ENCODE data around the gene PARP1. TPM values are rescaled to one million over a fixed set of nuclear protein-coding genes. Genes with fewer than 3 reads are reported as not detected.

The PARP1 gene
- total RNA-seq, 2 experiments from 2014 or later: 532 to 594 TPM

- H3K4me2 ChIP-seq (ENCODE audit: low read length): peak overlapping the region; percentile 84
- peak overlapping the region; percentile 98 for H3K27ac ChIP-seq (ENCODE audit: low read depth, low read length, poor library complexity, severe bottlenecking)
- no peaks in the 10 kb centered on the region for H3K36me3 ChIP-seq (ENCODE audit: insufficient read depth, low read length)
- H3K4me1 ChIP-seq (ENCODE audit: insufficient read depth, low read length, poor library complexity, severe bottlenecking): peaks cover 89% of the 10 kb centered on the region
- H4K20me1 ChIP-seq (ENCODE audit: insufficient read depth, low read length): no peaks in the 10 kb centered on the region
- peak overlapping the region; percentile 25 for H3K4me3 ChIP-seq (ENCODE audit: low read depth, low read length, poor library complexity, severe bottlenecking)
- ChIA-PET POLR2A (interaction anchor here (0.6 to 2.3 kb wide), 5 partner anchors 16 to 223 kb away, joined by 4 to 11 read pairs (median 4); partner anchors contain the start of gene LIN9), CTCF (ENCODE audit: unreplicated experiment) (no interaction called here)
- TF ChIP-seq EZH2phosphoT487 (IDR thresholded peaks at IDR 0.05; ENCODE audit: borderline replicate concordance, low read depth, low read length): no peak
- no peak for TF ChIP-seq CTCF (conservative IDR thresholded peaks at IDR 0.05; ENCODE audit: low read length)
- intact Hi-C loops (cut with micrococcal nuclease; ENCODE audit: unreplicated experiment): loop anchor here (1.0 kb wide), 3 partner anchors 21 to 221 kb away; no protein-coding TSS in a partner anchor
- H2AFZ ChIP-seq (ENCODE audit: low read length): peak overlapping the region; percentile 65; the same call in 1 of the 2 replicates
- DNase-seq (ENCODE audit: low spot score): peak; percentile 82
- H3K79me2 ChIP-seq (ENCODE audit: insufficient read depth, low read depth, low read length): no peaks in the 10 kb centered on the region
- peaks cover 5% of the 10 kb centered on the region; the same call in 1 of the 2 replicates for H3K9me3 ChIP-seq (ENCODE audit: low read length)
- no peaks in the 10 kb centered on the region for H3K9me2 ChIP-seq (ENCODE audit: insufficient read depth, low read length)
- no TSS peak for BruUV-seq (replicated peaks)
Observed at GRCh38 chr1:226349081-226349480, 58.8 kb downstream of the PARP1 start.

GRCh38 chr1:226344441-226345259, 63.2 kb downstream of the PARP1 start:
- BruUV-seq (replicated peaks): no TSS peak
- H3K4me2 ChIP-seq (ENCODE audit: low read length): no peak overlapping the region

More at GRCh38 chr1:226344441-226345259, 63.2 kb downstream of the PARP1 start:
- ChIA-PET POLR2A (interaction anchor here (0.7 to 1.1 kb wide), 4 partner anchors 9 to 69 kb away, joined by 3 to 8 read pairs (median 3); no protein-coding TSS in a partner anchor), CTCF (ENCODE audit: unreplicated experiment) (interaction anchor here (1.0 kb wide), 1 partner anchor 219 kb away, joined by 5 read pairs; no protein-coding TSS in a partner anchor)
- intact Hi-C loops (cut with micrococcal nuclease; ENCODE audit: unreplicated experiment): no loop called here
- Histone ChIP-seq H3K36me3 (ENCODE audit: insufficient read depth, low read length) (peaks cover 7% of the 10 kb centered on the region; the same call in 1 of the 2 replicates), H3K9me2 (ENCODE audit: insufficient read depth, low read length) (no peaks in the 10 kb centered on the region), H2AFZ (ENCODE audit: low read length) (peak overlapping the region; percentile 68; the same call in 1 of the 2 replicates), H3K4me3 (ENCODE audit: low read depth, low read length, poor library complexity, severe bottlenecking) (no peak overlapping the region), H4K20me1 (ENCODE audit: insufficient read depth, low read length) (no peaks in the 10 kb centered on the region), H3K4me1 (ENCODE audit: insufficient read depth, low read length, poor library complexity, severe bottlenecking) (peaks cover 54% of the 10 kb centered on the region), H3K79me2 (ENCODE audit: insufficient read depth, low read depth, low read length) (no peaks in the 10 kb centered on the region), H3K9me3 (ENCODE audit: low read length) (peaks cover 12% of the 10 kb centered on the region; the same call in 1 of the 2 replicates), H3K27ac (ENCODE audit: low read depth, low read length, poor library complexity, severe bottlenecking) (peak overlapping the region; percentile 50)
- DNase-seq (ENCODE audit: low spot score): no peak
- no peak for TF ChIP-seq EZH2phosphoT487 (IDR thresholded peaks at IDR 0.05; ENCODE audit: borderline replicate concordance, low read depth, low read length)
- no peak for TF ChIP-seq CTCF (conservative IDR thresholded peaks at IDR 0.05; ENCODE audit: low read length)
